Measurements from ENCODE around the gene ASS1.
A peak's percentile ranks its signal among the peaks of the same experiment; 100 is the strongest.
"Not testable (repeated sequence)": the region's sequence is repeated elsewhere in the genome, so short reads cannot be mapped to it uniquely, and the experiment has no call there.

Gene ASS1

GRCh38 chr9:130434656-130435055 lies 10.1 kb upstream of the ASS1 start:
- DNase-seq (ENCODE audit: low spot score) = not testable (repeated sequence)

GRCh38 chr9:130437011-130437789 lies 7.6 kb upstream of the ASS1 start:
- no peak for DNase-seq (ENCODE audit: low spot score)

- DNase-seq (ENCODE audit: low spot score) = no peak
Measured at GRCh38 chr9:130438382-130438981, 6.3 kb upstream of the ASS1 start.

GRCh38 chr9:130441031-130441430 lies 3.7 kb upstream of the ASS1 start:
- DNase-seq (ENCODE audit: low spot score) = no peak

- no peak for DNase-seq (ENCODE audit: low spot score)
Measured at GRCh38 chr9:130442746-130443455, 1.9 kb upstream of the ASS1 start.

GRCh38 chr9:130443456-130443801 lies 1.3 kb upstream of the ASS1 start:
- DNase-seq (ENCODE audit: low spot score) = no peak

- no peak for DNase-seq (ENCODE audit: low spot score)
Measured at GRCh38 chr9:130443840-130444492, 795 bp upstream of the ASS1 start.

- DNase-seq (ENCODE audit: low spot score) = no peak
Measured at GRCh38 chr9:130445268-130445983, 665 bp downstream of the ASS1 start.

GRCh38 chr9:130446101-130446861 lies 1.5 kb downstream of the ASS1 start:
- no peak for DNase-seq (ENCODE audit: low spot score)

- DNase-seq (ENCODE audit: low spot score) = no peak
Measured at GRCh38 chr9:130447193-130447816, 2.5 kb downstream of the ASS1 start.

- DNase-seq (ENCODE audit: low spot score) = no peak
Measured at GRCh38 chr9:130448035-130448624, 3.4 kb downstream of the ASS1 start.

- no peak for DNase-seq (ENCODE audit: low spot score)
Measured at GRCh38 chr9:130448771-130449603, 4.2 kb downstream of the ASS1 start.

GRCh38 chr9:130450344-130451003 lies 5.7 kb downstream of the ASS1 start:
- DNase-seq (ENCODE audit: low spot score) = no peak

GRCh38 chr9:130451004-130451390 lies 6.2 kb downstream of the ASS1 start:
- DNase-seq (ENCODE audit: low spot score) = no peak

GRCh38 chr9:130451509-130452388 lies 7.0 kb downstream of the ASS1 start:
- DNase-seq (ENCODE audit: low spot score) = peak; percentile 85

- DNase-seq (ENCODE audit: low spot score) = no peak
Measured at GRCh38 chr9:130452835-130453234, 8.1 kb downstream of the ASS1 start.

- DNase-seq (ENCODE audit: low spot score) = no peak
Measured at GRCh38 chr9:130453487-130453886, 8.7 kb downstream of the ASS1 start.

Data from D341Med (cell line).